OCI-LY3 (cell line): ENCODE data around the gene CCDC90B.

ENCODE experiments used
- H2AFZ ChIP-seq: fragments of 200-600, 300-600 bp; shearing (Covaris generic); 2 replicates; pipeline ENCODE4 v1.6.0; 2014; ENCODE audit warnings: antibody characterized with exemption, low read depth, low read length
- H3K27ac ChIP-seq: fragments of 200-600, 300-600 bp; sonication (generic); 2 replicates; pipeline ENCODE4 v1.5.1; 2014; ENCODE audit warnings: mild to moderate bottlenecking, low read length, moderate library complexity, mixed read lengths
- H3K27me3 ChIP-seq: fragments of 200-600, 300-600 bp; sonication (generic); 2 replicates; pipeline ENCODE4 v1.6.1; 2014; ENCODE audit warnings: low read depth, low read length, mixed read lengths
- H3K36me3 ChIP-seq: fragments of 200-600, 300-600 bp; sonication (generic); replicated peaks from 2 replicates; pipeline ENCODE3; 2014; ENCODE audit warnings: low read depth, low read length, mixed read lengths
- H3K4me1 ChIP-seq: fragments of 300-600, 200-600 bp; sonication (generic); 2 replicates; pipeline ENCODE4 v1.6.1; 2014; ENCODE audit warnings: low read length, mixed read lengths
- H3K4me2 ChIP-seq: fragments of 200-600, 300-600 bp; sonication (generic); 2 replicates; pipeline ENCODE4 v1.6.1; 2014; ENCODE audit warnings: low read length, mixed read lengths
- H3K4me3 ChIP-seq: fragments of 300-600, 200-600 bp; sonication (generic); 2 replicates; pipeline ENCODE4 v1.5.1; 2014; ENCODE audit warnings: antibody characterized with exemption, mild to moderate bottlenecking, low read length, moderate library complexity
- H3K79me2 ChIP-seq: fragments of 300-600, 200-600 bp; shearing (Covaris generic); 2 replicates; pipeline ENCODE4 v1.6.1; 2014; ENCODE audit warnings: mild to moderate bottlenecking, low read length, mixed read lengths
- H3K9ac ChIP-seq: fragments of 300-600, 200-600 bp; shearing (Covaris generic); 2 replicates; pipeline ENCODE4 v1.6.0; 2014; ENCODE audit warnings: mild to moderate bottlenecking, low read length, moderate library complexity
- H3K9me3 ChIP-seq: fragments of 200-600, 300-600 bp; shearing (Covaris generic); 2 replicates; pipeline ENCODE4 v1.6.1; 2014; ENCODE audit warnings: low read length, mixed read lengths; ENCODE audit not compliant: insufficient read depth
- H4K20me1 ChIP-seq: fragments of 200-600, 300-600 bp; sonication (generic); 2 replicates; pipeline ENCODE4 v1.6.1; 2016; ENCODE audit warnings: low read length, mixed read lengths; ENCODE audit not compliant: insufficient read depth
- EZH2phosphoT487 ChIP-seq: fragments of 200-600 bp; shearing (Covaris generic); IDR thresholded peaks from 2 replicates; pipeline ENCODE4 v1.6.1; 2018; ENCODE audit warnings: antibody characterized with exemption, mixed run types, low read depth
- TF ChIP-seq, protein P1 (sequence below): fragments of 200-600, 300-600 bp; sonication (generic); IDR thresholded peaks from 2 replicates; pipeline ENCODE4 v1.5.1; 2014; ENCODE audit warnings: antibody characterized with exemption, low read length, low read depth

Gene CCDC90B

DNA sequence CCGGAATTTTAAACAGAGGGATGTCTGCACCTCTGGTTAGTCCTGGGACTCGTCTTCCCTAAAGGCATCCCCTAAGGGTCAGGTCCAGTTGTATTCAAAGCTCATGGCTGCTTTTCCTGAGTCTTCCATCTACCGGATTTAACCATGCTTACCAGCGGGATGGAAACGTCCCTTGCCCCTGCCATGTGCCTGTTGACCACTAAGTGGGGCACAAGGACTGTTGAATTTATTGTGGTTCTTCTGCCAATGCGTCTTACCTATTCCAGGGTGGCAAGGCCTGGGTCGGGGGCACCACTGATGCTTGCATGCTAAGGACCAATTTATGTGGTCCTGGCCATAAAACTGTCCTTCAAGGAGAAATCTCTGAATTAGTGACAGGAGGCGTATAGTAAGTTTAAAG is 67.1 kb downstream of the CCDC90B start:
- Histone ChIP-seq H3K9me3 (no peaks in the 10 kb centered on the region), H3K4me1 (no peaks in the 10 kb centered on the region), H3K27ac (no peak overlapping the region), H2AFZ (no peak overlapping the region), H3K4me2 (no peak overlapping the region), H3K27me3 (0 out of 2 replicates have a peak, but pooled peaks cover 3% of the 10 kb centered on the region), H3K79me2 (no peaks in the 10 kb centered on the region), H3K36me3 (no peaks in the 10 kb centered on the region), H3K4me3 (no peak overlapping the region), H3K9ac (no peak overlapping the region), H4K20me1 (no peaks in the 10 kb centered on the region)
- TF ChIP-seq, protein P1, sequence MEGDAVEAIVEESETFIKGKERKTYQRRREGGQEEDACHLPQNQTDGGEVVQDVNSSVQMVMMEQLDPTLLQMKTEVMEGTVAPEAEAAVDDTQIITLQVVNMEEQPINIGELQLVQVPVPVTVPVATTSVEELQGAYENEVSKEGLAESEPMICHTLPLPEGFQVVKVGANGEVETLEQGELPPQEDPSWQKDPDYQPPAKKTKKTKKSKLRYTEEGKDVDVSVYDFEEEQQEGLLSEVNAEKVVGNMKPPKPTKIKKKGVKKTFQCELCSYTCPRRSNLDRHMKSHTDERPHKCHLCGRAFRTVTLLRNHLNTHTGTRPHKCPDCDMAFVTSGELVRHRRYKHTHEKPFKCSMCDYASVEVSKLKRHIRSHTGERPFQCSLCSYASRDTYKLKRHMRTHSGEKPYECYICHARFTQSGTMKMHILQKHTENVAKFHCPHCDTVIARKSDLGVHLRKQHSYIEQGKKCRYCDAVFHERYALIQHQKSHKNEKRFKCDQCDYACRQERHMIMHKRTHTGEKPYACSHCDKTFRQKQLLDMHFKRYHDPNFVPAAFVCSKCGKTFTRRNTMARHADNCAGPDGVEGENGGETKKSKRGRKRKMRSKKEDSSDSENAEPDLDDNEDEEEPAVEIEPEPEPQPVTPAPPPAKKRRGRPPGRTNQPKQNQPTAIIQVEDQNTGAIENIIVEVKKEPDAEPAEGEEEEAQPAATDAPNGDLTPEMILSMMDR = peak; percentile 29
- no peak for TF ChIP-seq EZH2phosphoT487
